Measurements from ENCODE around the gene AVPR2.

The AVPR2 gene

DNA sequence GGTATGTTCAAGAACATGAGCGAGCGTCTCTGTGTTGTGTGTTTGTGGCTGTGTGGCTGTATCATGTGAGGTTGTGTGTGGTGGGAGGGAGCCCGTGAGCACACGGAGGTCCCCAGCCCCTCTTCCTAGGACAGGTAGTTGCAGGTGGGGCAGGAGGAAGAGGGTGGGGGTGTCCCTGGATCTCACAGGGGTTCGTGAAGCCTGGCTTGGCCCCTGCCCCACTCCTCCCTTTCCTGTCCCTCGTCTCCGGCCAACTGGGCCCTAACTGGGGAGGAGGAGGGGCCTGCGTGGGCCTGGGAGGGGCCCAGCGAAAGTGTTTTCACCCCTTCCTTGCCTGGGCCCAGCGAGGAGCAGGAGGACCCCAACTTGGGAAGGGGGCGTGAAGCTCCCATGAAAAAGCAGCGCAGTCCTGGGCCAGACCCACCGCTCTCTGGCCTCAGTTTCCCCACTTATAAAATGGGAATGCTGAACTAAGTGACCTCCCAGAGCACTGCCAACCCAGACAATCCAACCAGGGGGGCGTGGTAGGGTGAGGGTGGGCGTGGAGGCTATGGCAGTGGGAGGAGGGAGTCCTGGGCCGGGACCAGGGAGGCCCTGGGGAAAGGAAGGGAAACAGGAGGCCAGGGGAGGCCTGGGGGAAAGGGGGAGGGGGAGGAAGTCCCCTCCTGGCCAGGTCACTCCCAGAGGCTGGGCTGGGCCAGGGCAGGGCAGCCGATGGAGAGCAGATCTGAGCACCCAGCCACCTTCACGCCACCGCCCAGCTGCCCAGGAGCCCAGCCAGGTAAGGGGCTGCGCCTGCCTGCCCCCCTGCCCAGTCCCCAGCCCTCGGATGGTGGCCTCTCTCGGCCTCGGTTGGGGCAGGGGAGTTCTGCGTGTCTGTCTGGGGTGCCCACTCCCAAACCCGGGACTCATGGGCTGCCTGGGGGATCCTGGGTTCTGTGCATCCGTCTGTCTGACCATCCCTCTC is at the start of gene AVPR2:
Gene AVPR2 (plus strand): TSS at position 683 of the 967 bp plus-strand sequence. CDS start 473 bp downstream, outside the sequence.
- DNase-seq (ENCODE audit: low read depth), result no peak

- DNase-seq (ENCODE audit: low read depth), result no peak
Measured at GRCh38 chrX:153854702-153855101, 49.8 kb upstream of the AVPR2 start.

DNA sequence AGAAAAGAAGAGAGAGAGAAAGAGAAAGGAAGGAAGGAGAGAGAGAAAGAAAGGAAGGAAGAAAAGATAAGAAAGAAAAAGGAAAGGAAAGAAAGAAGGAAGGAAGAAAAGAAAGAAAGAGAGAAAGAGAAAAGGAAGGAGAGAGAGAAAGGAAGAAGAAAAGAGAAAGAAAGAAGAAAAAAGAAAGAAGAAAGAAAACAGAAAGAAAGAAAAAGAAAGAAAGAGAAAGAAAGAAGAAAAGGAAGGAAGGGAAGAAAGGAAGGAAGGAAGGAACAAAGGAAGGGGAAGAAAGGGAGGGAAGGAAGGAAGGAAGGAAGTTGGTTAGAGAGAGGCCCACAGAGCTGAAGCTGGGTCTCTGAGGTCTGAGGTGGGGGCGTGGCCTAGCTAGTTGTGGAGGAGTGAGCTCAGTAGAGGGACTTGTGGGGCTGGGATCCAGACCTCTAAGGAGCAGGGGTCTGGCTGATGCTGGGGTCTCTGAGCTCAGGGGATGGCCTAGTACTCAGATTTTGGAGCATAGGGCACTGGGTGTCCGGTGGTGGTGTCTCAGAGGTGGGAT is 47.0 kb upstream of the AVPR2 start:
- no peak for DNase-seq (ENCODE audit: low read depth)

DNA sequence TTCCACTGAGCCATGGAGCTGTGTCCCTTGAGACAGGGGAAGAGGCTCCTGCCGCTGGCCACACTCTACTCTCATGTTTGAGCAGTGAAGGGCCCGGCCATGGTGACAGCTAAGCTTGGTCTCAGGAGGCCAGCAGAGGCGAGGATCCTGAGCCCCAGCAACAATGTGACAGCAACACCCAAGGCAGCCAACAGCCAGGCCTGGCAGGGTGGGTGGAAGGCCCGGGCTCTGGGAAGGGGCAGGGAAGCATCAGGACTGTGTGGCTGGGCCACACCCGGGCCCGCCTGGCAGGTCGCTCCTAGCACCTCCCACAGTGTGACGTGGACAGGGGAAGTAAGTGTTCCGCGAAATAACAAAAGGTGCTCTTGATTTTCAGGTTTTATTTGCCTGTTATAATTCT is 43.3 kb upstream of the AVPR2 start:
- no peak for DNase-seq (ENCODE audit: low read depth)

DNA sequence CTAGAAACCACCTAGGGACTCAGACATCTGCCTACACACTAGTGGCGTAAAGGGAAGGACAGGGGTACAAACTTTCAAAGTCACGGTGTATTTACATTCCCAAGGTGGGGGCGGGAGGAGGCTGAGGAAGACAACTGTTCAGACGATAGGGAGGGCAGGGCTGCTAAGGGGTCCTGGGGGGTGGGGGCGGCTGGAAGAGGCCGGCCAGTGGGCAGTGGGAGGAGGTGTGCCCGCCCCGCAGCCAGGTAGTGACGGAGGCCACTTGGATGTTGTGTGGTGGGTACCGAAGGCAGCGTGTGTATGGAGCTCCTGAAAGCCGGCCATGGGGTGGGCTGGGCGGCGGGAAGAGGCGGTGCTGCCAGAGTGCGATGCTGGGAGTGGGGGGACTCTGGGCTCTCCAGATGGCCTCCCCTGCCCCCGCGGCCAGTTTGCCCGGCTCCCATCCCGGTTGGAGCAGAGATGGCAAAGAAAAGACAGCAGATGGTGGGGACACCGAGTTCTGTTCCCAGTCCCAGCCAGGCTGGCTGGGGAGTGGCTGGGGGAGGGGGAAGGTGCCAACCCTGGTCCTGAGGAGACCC is 42.7 kb upstream of the AVPR2 start:
- no peak for DNase-seq (ENCODE audit: low read depth)

- DNase-seq (ENCODE audit: low read depth), result no peak
Measured at GRCh38 chrX:153862369-153863250, 41.9 kb upstream of the AVPR2 start.

GRCh38 chrX:153863251-153863991 is 41.1 kb upstream of the AVPR2 start:
- no peak for DNase-seq (ENCODE audit: low read depth)

DNA sequence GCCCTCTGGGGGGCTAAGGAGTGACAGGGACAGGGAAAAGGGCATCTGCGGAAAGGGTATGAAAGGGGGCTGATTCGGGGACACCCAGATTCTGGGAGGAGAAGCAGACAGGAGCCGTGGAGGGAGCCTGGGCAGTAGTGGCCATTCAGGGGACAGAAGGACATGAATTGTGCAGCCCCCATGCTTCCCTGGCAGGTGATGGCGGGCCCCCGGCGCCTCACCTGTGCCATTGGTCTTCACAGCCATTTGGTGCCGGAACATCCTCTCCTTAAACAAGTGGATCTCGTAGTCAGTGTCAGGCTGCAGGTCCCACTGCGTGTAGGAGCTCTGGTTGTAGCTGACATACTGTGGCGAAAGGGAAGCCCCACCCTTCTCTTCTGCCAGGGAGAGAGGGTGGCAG is 40.4 kb upstream of the AVPR2 start:
- DNase-seq (ENCODE audit: low read depth), result no peak

DNA sequence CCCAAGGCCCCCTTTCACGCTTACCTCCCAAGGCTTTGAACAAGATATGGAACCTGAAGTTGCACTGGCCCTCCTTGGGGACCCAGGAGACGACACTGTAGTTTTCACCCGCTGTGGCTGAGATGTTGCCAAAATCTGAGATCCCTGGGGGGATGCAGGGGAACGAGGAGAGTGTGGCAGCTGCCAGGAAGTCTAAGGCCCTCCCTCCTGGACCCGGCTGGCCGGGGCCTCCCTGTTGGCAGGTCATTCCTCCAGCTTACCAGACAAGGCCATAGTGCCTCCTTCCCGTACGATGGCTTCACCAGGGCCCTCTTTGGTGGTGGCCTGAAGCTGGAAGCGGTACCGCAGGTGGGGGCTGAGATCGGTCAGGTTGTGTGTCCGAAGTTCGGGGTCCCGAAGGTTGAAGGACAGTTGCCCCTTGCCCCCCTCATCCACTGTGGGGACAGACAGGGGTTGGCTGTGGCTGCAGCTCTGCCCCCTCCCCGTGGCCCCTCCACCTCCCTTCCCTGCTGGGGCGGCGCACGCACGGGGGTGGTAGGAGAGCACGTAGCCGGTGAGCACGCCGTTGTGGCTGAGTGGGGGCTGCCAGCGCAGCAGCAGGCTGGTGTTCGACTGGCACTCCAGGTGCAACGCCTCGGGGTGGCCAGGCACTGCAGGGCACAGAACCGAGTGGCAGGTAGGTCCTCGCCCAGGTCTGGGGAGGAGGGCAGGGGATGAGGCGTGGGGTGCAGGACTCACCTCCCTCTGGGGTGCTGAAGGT is 39.7 kb upstream of the AVPR2 start:
- DNase-seq (ENCODE audit: low read depth), result no peak

DNA sequence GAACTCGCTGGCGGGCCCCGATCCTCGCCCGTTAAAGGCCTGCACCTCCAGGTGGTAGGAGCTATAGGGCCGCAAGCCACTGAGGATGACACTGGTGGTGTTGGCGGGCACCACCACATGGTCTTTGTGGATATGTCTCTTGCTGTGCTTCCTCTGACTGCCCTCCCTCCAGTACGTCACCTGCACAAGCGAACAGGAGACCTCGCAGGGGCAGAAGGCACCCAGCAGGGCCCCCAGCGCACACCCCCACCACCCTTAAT is 39.2 kb upstream of the AVPR2 start:
- no peak for DNase-seq (ENCODE audit: low read depth)

DNA sequence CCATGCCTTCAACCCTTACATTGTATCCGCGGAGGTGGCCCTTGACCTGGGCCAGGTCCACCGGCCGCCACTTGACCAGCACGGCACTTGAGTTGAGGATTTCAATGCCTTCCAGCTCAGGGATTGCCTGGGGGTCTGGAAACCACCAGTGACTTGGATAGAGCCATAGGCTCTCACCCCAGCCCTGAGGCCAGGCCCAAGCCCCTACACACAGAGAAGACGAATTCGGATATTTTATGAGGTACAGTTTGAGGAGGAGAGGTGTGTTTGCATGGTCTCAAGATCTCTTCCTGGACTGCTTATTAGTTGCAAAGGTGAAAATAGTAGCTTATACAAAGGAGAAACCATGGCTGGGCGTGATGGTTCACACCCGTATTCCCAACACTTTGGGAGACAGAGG is 38.8 kb upstream of the AVPR2 start:
- DNase-seq (ENCODE audit: low read depth), result no peak

DNA sequence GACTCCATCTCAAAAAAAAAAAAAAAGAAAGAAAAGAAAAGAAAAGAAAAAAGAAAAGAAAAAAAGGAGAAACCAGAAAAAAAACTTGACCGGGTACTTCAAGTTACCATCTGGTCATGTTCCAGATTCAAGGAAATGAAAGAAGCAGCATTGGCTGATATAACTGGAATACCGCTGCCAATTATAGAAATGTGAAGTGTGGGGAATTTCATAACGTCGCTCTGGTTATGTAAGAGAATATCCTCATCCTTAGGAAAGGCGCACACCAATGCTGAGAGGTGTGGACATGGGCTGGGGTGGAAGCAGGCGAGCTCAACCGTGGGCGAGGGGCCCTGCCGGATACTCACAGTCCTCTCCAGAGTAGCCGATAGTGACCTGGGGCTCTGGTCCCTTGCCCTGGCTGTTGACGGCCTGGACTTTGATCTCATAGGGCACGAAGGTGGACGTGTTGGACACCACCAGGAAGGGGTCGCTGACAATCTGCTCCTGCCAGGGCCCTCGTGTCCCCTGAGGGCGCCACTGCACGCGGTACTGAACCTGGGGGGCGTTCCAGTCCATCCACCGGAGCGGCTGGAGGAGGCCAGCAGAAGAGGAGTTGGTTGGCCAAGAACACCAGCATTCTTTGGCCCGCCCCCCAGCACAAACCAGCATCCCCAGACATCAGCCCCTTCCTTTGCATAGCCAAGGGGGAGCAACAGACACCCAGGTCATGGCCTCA is 38.0 kb upstream of the AVPR2 start:
- DNase-seq (ENCODE audit: low read depth), result no peak

DNA sequence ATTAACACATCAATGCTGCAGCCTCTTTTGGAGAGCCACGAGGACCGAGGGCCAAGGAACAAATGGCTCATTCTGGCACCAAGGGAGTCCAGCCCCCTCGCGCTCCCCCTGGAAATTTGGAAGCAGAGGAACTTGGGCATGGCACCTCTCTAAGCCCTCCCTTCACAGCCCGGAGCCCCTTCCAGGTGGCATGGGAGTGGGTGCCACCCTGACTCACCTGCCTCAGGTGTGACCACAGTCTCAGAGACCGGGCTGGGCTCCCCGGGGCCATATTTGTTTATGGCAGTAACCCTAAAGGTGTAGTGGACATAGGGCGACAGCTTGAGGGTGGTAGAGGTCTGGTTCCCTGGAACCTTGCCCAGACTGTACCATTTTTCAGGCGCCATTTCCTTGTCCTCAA is 37.3 kb upstream of the AVPR2 start:
- no peak for DNase-seq (ENCODE audit: low read depth)

GRCh38 chrX:153867671-153868070 is 36.8 kb upstream of the AVPR2 start:
- no peak for DNase-seq (ENCODE audit: low read depth)

DNA sequence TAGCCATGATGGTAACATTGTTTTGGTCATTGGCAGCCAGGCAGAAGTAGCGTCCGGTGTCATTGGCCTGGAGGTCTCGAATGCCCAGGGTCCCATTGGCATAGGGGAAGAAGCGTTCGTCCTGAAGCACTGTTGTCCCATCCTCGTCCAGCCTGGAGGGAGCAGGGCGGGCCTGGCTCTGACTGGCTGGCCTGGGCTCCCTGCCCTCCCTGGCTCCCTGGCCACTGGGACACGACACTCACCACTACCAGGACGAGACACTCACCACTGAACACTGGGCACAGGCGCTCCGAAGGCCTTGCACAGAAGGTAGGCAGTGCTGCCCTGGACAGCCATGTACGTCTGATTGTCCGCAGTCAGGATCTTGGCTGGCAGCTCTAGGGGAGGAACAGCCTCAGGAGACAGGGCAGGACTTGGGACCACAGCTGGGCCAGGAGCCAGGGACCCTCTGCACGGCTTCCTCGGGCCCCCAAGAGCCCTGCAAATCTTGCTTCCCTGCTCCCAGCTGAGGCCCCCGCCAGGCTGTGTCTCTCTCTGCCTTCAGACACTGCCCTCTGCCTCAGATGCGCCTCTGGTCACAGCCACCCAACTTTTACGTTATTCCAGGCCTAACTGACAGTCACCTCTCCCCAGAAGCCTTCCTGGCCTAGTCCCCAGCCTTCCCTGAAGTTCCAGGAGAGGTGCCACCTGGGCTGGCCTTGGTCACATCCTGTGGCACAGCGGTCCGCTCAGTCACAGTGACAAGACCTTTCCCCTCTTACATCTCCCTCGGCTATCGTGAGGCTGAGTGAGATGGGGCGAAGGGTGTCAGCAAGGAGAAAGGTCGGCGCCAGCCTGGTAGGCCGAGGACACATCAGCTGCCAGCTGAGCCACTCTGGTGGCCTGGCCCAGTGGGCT is 35.6 kb upstream of the AVPR2 start:
- no peak for DNase-seq (ENCODE audit: low read depth)

DNA sequence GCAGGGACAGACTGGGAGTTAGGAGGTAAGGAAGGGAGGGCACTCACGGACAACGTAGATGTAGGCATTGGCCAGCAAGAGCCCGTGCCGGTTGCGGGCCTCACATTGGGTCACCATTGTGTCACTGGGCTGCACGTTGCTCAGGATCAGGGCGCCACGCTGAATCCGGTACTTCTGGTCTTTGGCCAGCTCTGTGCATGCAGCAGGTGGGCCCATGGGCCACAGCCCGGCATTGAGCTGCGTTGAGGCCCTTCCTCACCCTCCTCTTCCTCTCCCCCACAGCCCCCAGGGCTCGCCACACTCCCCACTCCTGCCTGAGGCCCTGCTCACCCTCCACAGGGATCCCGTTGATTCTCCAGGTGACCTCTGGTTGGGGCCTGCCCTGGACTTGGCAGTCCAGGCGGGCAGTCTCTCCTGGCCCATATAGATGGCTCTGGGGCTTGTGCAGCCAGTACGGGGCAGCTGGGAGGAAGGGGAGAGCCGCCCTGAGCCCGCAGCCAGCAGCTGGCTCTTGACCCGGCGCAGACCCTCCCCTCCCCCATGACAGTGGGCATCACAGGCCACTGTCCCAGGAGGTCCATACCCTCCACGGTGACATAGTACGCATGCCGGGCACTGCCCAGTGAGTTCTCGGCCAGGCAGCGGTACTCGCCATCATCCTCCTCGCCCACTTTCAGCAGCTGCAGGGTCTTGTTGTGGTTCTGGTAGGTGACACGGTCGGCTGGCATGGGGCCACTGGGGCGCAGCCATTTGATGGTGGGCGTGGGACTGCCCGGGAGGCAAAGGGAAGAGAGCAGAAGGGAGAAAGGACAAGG is 34.8 kb upstream of the AVPR2 start:
- no peak for DNase-seq (ENCODE audit: low read depth)

- DNase-seq (ENCODE audit: low read depth), result no peak
Measured at GRCh38 chrX:153870288-153870690, 34.2 kb upstream of the AVPR2 start.

- no peak for DNase-seq (ENCODE audit: low read depth)
Measured at GRCh38 chrX:153870791-153871360, 33.6 kb upstream of the AVPR2 start.

All from stimulated activated CD8-positive, alpha-beta memory T cell treated with anti-CD3 and anti-CD28 coated beads, Interleukin-4, amount 100 ng/mL, for 24 hours (primary cell).